Activated T-cell treated with anti-CD3 and anti-CD28 coated beads for 4 hours (primary cell): Measurements from ENCODE around the gene SV2A.
"Not testable (repeated sequence)": the region's sequence is repeated elsewhere in the genome, so short reads cannot be mapped to it uniquely, and the experiment has no call there.

Experiments
- DNase-seq: peaks from one replicate; pipeline ENCODE4 v3.0.0-alpha.2; 2020

The SV2A gene

DNA sequence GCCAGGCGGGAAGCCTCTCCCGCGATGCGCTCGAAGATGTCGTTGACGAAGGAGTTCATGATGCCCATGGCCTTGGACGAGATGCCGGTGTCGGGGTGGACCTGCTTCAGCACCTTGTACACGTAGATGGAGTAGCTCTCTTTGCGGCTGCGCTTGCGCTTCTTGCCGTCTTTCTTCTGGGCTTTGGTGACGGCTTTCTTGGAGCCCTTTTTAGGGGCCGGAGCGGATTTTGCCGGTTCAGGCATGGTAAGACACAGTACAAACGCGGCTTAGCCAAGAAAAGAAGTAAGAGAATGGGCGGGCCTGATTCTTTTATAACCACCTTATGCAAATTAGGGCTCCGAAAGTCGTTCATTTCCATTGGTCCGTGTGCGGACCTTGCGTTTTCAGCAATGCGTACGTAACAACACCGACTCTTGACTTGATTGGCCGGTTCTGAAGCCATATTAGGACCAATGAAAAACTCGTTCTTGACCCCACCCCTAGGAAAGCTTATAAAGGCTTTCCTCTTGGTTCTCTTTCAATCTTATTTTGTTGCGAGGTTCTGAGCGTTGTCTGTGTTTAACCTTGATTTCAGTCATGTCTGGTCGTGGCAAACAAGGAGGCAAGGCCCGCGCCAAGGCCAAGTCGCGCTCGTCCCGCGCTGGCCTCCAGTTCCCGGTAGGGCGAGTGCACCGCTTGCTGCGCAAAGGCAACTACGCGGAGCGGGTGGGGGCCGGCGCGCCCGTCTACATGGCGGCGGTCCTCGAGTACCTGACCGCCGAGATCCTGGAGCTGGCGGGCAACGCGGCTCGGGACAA, 31.0 kb downstream of the SV2A start:
- peak; percentile 79 for DNase-seq

DNA sequence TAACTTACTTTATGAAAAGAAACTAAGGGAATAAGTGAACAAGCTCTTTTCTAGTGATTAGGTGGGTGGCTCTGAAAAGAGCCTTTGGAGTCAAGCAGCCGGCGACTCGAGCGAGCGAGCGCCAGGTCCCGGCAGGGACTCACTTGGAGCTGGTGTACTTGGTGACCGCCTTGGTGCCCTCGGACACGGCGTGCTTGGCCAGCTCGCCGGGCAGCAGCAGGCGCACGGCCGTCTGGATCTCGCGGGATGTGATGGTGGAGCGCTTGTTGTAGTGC, 31.6 kb downstream of the SV2A start:
- not testable (repeated sequence) for DNase-seq

DNA sequence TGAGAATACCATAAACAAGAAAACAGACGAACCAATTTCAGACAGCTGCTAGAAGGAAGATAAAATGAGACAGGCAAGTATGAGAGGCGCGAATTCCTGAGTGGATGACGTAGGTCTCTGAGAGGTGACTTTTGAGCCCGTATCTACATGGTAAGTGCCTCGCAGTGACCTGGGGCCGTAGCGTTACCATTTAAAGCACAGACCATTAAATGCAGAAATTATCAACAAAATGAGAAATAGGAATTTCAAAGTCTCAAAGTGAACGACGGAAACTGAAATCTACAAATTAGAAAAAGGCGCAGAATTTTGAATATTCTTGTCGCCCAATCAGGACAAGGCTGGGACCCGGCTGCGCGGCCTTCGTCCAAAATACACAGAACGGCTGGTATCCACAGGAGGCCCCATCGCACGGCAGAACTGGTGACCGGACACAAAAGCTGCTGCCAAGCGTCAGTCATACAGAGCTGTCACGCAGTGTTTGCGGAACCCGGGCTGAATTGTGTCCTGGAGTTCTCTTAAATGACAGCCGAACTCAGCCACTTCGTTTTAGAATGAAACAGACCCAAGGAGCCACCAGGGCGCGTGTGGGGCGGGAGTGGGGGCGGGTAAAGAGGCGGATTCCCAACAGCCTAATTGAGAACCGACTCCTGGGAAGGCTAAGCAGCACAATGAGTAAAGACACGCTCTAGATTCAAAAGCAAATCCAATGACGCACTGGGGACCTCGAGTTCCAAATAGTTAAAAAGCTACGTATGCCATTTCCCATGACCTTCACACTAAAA, 32.1 kb downstream of the SV2A start:
- DNase-seq: peak; percentile 53

DNA sequence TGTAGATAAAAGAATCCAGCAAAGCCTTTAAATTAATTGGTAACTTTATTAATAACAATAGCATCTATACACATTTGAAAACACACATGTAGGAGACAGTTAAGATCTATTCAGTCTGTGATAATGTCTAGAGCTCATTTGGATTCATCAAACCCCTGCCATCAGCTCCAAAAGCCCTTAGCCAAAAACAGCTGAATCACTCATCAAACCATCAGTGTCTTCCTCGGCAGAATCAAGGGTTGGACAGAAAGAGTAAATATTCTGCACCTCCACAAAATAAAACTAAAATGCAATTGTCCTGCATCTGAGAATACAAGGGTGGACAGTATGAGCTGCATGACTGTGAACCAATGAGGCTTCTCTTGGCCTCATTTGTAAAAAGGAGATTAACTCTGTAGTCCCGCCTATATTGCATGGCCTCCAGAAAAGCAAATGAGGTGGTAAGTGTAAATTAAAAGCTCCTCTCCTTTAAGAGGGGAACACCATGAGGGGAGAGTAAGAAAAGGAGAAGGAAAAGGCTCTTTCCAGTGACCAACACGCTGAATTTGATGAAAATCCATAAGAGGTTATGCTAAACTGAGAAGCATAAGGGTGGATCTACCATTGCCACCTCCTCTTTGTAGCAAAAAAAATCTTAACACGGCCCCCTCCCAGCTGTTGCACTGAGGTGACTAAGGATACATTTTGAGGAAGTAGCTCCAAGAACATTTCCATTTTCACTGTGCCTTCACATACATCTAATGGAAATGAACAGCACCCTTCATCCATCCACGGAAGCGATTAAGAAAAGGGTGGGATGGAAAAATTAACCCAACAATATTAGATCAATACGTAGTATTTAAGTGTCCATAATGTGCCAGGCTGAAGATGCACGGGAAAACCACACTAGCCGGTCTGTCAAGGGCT, 33.0 kb downstream of the SV2A start:
- DNase-seq: no peak

DNA sequence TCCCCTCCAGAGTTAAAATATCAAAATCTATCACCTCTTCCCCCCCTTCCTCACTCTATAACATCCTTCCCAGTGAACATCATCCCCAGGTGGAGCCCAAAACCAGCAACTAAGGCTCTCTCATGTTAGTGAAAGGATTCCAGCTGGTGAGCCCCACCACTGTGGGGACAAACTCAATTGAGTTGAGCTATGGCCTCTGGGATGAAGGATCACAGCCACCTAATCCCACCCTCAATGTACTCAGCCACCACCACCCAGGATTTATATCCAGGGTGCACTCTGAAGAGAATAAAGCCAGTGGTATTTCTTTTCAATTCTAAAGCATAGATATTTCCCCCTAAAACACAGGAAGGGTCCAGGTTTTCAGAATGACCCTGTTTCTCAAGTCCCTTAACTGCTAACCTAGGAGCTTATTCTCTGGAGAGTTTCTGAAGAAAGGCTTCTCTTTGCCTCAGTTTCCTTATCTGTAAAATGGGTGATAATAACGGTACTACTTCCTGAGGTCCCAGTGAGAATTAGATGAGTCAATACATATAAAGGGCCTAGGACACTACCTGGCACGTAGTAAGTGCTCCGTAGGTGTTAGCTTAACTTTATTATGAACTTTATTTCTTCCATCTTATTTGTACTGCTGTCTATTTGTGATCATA, 33.9 kb downstream of the SV2A start:
- DNase-seq: no peak

DNA sequence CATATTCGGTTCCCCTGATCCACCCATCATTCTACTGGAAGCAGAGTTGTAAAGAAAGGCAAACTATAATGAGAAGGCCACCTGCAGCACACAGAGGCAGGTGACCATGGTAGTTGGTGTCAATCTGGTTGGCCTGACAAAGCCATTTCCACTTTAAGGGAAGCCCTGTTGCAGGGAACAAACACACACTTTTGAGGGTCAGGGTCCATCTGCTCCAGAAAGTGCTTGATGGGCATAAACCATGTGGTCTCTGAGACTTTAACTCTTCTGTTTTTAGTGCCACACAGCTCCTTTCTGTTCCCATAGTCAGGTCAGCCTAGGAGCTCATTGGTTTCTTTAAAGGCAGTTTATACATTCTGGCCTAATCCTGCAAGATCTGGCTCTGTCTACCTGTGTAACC, 35.8 kb downstream of the SV2A start:
- no peak for DNase-seq

DNA sequence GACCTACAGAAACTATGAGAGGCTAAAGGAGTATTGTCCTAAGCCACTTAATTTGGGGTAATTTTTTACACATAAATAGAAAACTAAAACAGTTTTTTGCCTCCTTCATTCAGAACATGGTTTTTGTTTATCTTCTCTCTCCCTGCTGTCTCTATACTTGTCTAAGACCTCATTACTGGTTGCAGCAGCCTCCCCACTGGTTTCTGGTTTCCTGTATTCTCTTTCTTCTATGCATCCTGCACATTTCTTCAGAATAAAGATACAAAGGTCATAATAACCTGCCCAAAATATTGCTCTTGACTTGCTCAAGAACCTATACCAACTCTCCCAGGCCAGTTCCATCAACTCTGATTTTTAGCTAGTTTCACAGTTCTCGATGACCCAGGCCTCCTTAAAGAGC, 38.1 kb downstream of the SV2A start:
- no peak for DNase-seq

DNA sequence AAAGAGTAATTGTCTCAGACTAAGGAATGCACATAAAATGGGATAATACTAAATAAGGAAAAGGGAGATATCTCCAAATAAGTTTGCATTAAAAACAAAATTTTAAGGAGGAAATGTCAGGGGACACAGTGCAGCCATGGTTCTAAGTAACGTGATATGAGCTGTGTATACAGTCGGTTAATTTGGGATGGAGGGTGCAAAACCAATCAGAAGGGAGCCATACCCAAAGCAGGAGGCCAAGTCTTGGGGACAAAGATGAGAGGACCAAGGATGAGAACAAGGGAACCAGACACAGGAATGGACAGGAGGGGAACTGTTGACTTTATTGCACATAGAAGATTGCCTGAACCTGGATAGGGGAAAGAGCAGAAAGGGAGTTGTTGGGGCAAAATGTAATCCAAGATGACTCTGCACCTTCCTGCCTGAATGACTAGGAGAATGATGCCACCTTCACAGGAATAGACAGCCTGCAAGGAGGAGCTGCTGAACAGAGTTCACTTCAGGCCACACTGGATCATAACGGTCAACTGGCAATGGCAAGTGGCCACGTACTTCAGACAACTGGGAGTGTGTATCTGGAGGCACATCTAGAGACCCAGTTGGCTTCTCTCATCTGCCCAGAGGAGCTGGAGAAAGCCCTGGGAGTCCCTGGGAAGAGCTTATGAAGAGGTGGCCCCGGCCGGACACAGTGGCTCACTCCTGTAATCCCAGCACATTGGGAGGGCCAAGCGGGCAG, 40.3 kb downstream of the SV2A start:
- DNase-seq: no peak

DNA sequence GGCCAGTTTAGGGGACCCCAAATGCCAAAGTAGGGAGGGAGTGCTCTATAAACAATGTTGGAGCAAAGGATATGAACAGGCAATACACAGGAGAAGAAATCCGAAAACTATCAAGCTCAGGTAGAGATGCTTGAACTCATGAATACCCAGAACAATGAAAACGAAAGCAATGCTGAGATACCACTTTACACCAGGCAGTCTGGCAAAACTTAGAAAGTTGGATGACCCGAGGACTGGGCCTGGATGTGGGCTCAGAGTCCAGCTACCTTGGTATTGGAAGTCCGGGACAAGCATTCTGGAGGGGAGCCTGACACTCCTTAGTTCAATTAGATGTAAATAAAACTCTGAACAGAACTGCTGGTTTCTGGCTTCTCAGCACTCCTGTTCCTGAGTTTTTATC, 44.6 kb downstream of the SV2A start:
- not testable (repeated sequence) for DNase-seq

DNA sequence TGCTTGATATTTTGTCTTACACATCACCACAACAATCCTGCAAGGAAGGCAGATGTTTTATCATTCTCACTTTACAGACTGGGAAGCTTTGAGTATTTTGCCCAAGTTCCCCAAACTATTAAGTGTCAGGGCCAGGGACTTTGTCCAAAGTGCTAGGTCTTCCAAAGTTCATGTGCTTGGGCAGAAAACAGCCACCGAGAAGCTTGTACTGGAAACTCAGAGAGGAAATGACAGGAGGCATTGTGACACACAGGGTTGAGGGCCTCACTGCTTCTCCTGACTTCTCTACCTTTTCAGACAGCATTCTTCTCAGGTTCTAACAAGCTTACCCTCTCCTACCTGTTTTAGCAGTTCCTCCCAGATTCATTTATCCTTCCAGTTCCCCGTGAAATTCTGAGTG, 50.8 kb downstream of the SV2A start:
- not testable (repeated sequence) for DNase-seq

DNA sequence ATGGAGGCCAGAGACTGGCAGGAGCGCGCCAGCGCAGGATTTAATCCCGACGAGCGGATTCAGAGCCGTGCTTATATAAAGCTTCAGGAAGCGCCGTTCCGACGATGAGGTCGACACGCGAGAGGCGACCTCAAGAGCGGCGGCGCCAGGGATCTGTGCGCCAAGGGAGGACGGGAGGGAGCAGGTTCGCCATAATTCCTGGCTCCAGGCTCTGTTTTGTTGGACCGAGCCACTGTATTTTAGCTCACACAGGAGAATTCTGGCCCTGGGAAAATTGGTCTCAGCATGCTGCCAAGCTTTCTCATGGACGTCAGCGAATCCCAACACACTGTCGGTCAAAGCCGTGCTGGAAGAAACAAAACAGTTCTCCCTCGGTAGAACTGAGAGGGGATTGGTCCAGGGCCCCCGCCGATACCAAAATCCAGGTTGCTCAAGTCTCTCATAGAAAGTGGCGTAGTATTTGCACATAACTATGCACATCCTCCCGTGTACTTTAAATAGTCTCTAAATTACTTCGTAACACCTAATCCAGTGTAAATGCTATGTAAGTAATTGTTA, 56.1 kb downstream of the SV2A start:
- not testable (repeated sequence) for DNase-seq

DNA sequence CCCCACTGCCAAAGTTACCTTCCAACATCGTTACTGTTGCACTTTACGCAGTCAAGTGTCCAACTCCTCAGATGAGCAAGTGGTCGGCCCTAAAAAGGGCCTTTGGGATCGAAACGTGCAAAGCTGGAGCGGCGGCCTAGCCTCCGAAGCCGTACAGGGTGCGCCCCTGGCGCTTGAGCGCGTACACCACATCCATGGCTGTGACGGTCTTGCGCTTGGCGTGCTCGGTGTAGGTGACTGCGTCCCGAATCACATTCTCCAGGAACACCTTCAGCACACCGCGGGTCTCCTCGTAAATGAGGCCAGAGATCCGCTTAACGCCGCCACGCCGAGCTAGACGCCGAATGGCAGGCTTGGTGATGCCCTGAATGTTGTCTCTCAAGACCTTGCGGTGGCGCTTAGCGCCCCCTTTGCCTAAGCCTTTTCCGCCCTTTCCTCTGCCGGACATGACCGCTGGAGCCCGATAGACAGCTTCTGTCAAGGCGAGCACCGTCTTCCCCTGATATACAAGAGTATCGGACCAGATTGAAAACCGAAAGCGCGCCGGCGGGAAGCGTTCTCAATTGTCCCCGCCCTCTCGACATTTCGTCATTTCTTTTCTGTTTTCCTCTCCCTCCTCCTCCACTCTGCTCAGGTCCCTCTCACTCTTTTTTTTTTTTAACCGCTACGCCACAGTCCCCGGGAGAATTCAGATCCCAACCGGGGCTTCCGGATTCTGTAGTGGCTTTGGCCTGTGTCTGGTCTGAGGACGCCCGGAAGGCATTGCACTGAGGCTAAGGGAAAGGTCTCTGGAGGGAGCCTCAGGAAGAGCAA, 56.8 kb downstream of the SV2A start:
- DNase-seq: not testable (repeated sequence)

DNA sequence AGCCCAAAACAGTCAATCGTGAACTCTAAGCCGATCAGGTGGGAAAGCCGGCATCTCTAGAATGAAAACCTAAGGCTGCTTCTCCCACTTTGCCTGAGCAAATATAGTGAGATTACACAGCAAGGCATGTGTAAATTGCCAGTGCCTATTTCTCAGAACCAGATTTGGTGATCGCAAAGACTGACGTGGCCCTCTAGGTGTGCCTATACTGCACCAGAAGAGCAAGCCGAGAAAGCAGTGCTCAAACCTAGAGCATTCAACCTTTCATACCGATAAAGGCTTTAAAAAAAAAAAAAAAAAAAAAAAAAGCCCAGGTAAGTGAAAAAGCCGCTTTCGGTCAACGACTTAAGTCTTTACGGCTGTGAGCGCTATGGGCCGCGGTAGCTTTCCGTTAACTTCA, 57.4 kb downstream of the SV2A start:
- DNase-seq: not testable (repeated sequence)
